Smooth muscle cell (in vitro differentiated cells): ENCODE data around the gene ILDR2. TPM values are rescaled to one million over a fixed set of nuclear protein-coding genes. Genes with fewer than 3 reads are reported as not detected.

ENCODE experiments used
- DNase-seq: peaks from one replicate; lab custom pipeline; 2025; ENCODE audit not compliant: unreplicated experiment; lab: John Stamatoyannopoulos, UW
- H2AFZ ChIP-seq: fragments of 200-600 bp; sonication (generic); 2 replicates; pipeline ENCODE4 v1.6.0; 2016; ENCODE audit warnings: antibody characterized with exemption, low read depth, mild to moderate bottlenecking
- H3F3A ChIP-seq: fragments of 200-600 bp; sonication (generic); 2 replicates; pipeline ENCODE4 v1.6.0; 2017; ENCODE audit warnings: antibody characterized with exemption, low read depth
- H3K27ac ChIP-seq: fragments of 200-600 bp; sonication (generic); 2 replicates; pipeline ENCODE4 v1.5.1; 2016; ENCODE audit warnings: low read depth, mild to moderate bottlenecking
- H3K27me3 ChIP-seq: fragments of 200-600 bp; sonication (generic); 2 replicates; pipeline ENCODE4 v1.6.1; 2016; ENCODE audit warnings: low read depth, mild to moderate bottlenecking
- H3K36me3 ChIP-seq: fragments of 200-600 bp; sonication (generic); 2 replicates; pipeline ENCODE4 v1.5.1; 2016; ENCODE audit warnings: low read depth
- H3K4me1 ChIP-seq: fragments of 200-600 bp; sonication (generic); 2 replicates; pipeline ENCODE4 v1.5.1; 2016; ENCODE audit warnings: low read depth
- H3K4me2 ChIP-seq: fragments of 200-600 bp; sonication (generic); 2 replicates; pipeline ENCODE4 v1.6.0; 2016; ENCODE audit warnings: mild to moderate bottlenecking
- H3K4me3 ChIP-seq: fragments of 200-600 bp; sonication (generic); 2 replicates; pipeline ENCODE4 v1.5.1; 2016; ENCODE audit warnings: mild to moderate bottlenecking
- H3K79me2 ChIP-seq: fragments of 200-600 bp; sonication (generic); 2 replicates; pipeline ENCODE4 v1.6.0; 2016; ENCODE audit warnings: low read depth, mild to moderate bottlenecking
- H3K9ac ChIP-seq: fragments of 200-600 bp; sonication (generic); 2 replicates; pipeline ENCODE4 v1.6.0; 2016; ENCODE audit warnings: low read depth
- H3K9me3 ChIP-seq: fragments of 200-600 bp; sonication (generic); replicated peaks from 2 replicates; pipeline ENCODE4 v1.5.1; 2016; ENCODE audit warnings: low read depth
- H4K20me1 ChIP-seq: fragments of 200-600 bp; sonication (generic); 2 replicates; pipeline ENCODE4 v1.6.0; 2016; ENCODE audit warnings: low read depth
- CTCF ChIP-seq: fragments of 200-600 bp; sonication (generic); IDR thresholded peaks from 2 replicates; pipeline ENCODE4 v1.5.1; 2017; ENCODE audit warnings: borderline replicate concordance, mild to moderate bottlenecking, antibody characterized with exemption; ENCODE audit not compliant: insufficient read depth, poor library complexity, severe bottlenecking
- WGBS: methylation state at CpG from one replicate; pipeline ENCODE4 v1.1.7; 2016; ENCODE audit warnings: low lambda C conversion rate; 5-methylcytosine and 5-hydroxymethylcytosine counted together
- polyA plus RNA-seq: library from polyadenylated mRNA; unstranded; fragments of >200 nt; fragmentation: Nextera tagmentation; extraction: Ambion mirVana; gene quantifications from 2 replicates; pipeline ENCODE4 v1.2.1, GENCODE V29; 2016
- total RNA-seq: library from RNA; depleted of rRNA; stranded (reverse); fragments of >200 nt; gene quantifications from 2 replicates; pipeline ENCODE4 v1.2.3, GENCODE V29; 2014

The ILDR2 gene
- total and polyA plus RNA-seq, 2 experiments from 2014 or later = 0.04 TPM; not detected in 1

GRCh38 chr1:166875734-166876539 is 99.4 kb downstream of the ILDR2 start, which contains the start of gene TADA1:
TSS of gene TADA1 (minus strand) at chr1:166876264. CDS start at chr1:166876233, 31 bp downstream.
- WGBS = under 1% methylated on average over 82 of the region's 84 CpGs
- peaks cover 6% of the 10 kb centered on the region for H3K4me1 ChIP-seq
- no peak for TF ChIP-seq CTCF
- no peaks in the 10 kb centered on the region for H3K27me3 ChIP-seq
- peak within 1 kb of the TSS; percentile 69 for H3K9ac ChIP-seq
- H3K9me3 ChIP-seq = no peaks in the 10 kb centered on the region
- peak; percentile 82 for DNase-seq
- no peaks in the 10 kb centered on the region for H3K36me3 ChIP-seq
- H3K27ac ChIP-seq = peak within 1 kb of the TSS; percentile 66
- H3K4me3 ChIP-seq = peak within 1 kb of the TSS; percentile 78
- H4K20me1 ChIP-seq = peaks cover 26% of the 10 kb centered on the region
- no peaks in the 10 kb centered on the region for H3F3A ChIP-seq
- H3K79me2 ChIP-seq = peaks cover 36% of the 10 kb centered on the region
- peak within 1 kb of the TSS; percentile 89 for H2AFZ ChIP-seq
- peak within 1 kb of the TSS; percentile 88 for H3K4me2 ChIP-seq

GRCh38 chr1:166875302-166875733 is 100.0 kb downstream of the ILDR2 start:
- Histone ChIP-seq H3K9me3 (no peaks in the 10 kb centered on the region), H3K4me2 (peak overlapping the region; percentile 88), H3K79me2 (peaks cover 39% of the 10 kb centered on the region), H3K27ac (no peak overlapping the region), H3K27me3 (no peaks in the 10 kb centered on the region), H3K9ac (peak overlapping the region; percentile 69), H3K4me3 (peak overlapping the region; percentile 78), H3F3A (no peaks in the 10 kb centered on the region), H3K4me1 (peaks cover 6% of the 10 kb centered on the region), H4K20me1 (peaks cover 32% of the 10 kb centered on the region), H3K36me3 (no peaks in the 10 kb centered on the region), H2AFZ (peak overlapping the region; percentile 86)
- WGBS = 33% methylated on average over 8 of the region's 8 CpGs
- no peak for TF ChIP-seq CTCF
- DNase-seq = no peak

- no peak overlapping the region for H3K9ac ChIP-seq
- no peak overlapping the region for H3K27ac ChIP-seq
- peaks cover 6% of the 10 kb centered on the region for H3K4me1 ChIP-seq
- H3F3A ChIP-seq = no peaks in the 10 kb centered on the region
- no peaks in the 10 kb centered on the region for H3K27me3 ChIP-seq
- TF ChIP-seq CTCF = no peak
- H4K20me1 ChIP-seq = peaks cover 40% of the 10 kb centered on the region
- no peak for DNase-seq
- peaks cover 43% of the 10 kb centered on the region for H3K79me2 ChIP-seq
- peak overlapping the region; percentile 88 for H3K4me2 ChIP-seq
- 96% methylated on average over 8 of the region's 8 CpGs for WGBS
- H3K4me3 ChIP-seq = peak overlapping the region; percentile 78
- no peaks in the 10 kb centered on the region for H3K9me3 ChIP-seq
- H2AFZ ChIP-seq = no peak overlapping the region
- H3K36me3 ChIP-seq = no peaks in the 10 kb centered on the region
Measured at GRCh38 chr1:166874464-166874863, 100.9 kb downstream of the ILDR2 start.
